ENCODE measurements around the gene PMM1.
A peak's percentile ranks its signal among the peaks of the same experiment; 100 is the strongest.
"Not testable (repeated sequence)": the region's sequence is repeated elsewhere in the genome, so short reads cannot be mapped to it uniquely, and the experiment has no call there.

The PMM1 gene

GRCh38 chr22:41589391-41590241, at the start of gene PMM1:
TSS of gene PMM1 (minus strand) at chr22:41589840. CDS start at chr22:41589805, 35 bp downstream.
- peak; percentile 100 for DNase-seq

GRCh38 chr22:41638748-41639147, 49.1 kb upstream of the PMM1 start:
- DNase-seq: no peak

GRCh38 chr22:41638124-41638523, 48.5 kb upstream of the PMM1 start:
- no peak for DNase-seq

GRCh38 chr22:41637623-41638022, 48.0 kb upstream of the PMM1 start:
- DNase-seq: not testable (repeated sequence)

- DNase-seq: no peak
Observed at GRCh38 chr22:41636467-41636866, 46.8 kb upstream of the PMM1 start.

GRCh38 chr22:41634610-41635009, 45.0 kb upstream of the PMM1 start:
- not testable (repeated sequence) for DNase-seq

- not testable (repeated sequence) for DNase-seq
Observed at GRCh38 chr22:41631615-41632014, 42.0 kb upstream of the PMM1 start.

GRCh38 chr22:41631115-41631514, 41.5 kb upstream of the PMM1 start:
- not testable (repeated sequence) for DNase-seq

- DNase-seq: no peak
Observed at GRCh38 chr22:41625577-41625976, 35.9 kb upstream of the PMM1 start.

- DNase-seq: no peak
Observed at GRCh38 chr22:41621911-41622179, 32.2 kb upstream of the PMM1 start.

- peak; percentile 100 for DNase-seq
Observed at GRCh38 chr22:41621099-41621910, 31.7 kb upstream of the PMM1 start, which contains the start of gene XRCC6. TSS of gene XRCC6 (plus strand) at chr22:41621295. CDS start at chr22:41622005, 710 bp downstream.

- no peak for DNase-seq
Observed at GRCh38 chr22:41620589-41621098, 31.0 kb upstream of the PMM1 start, which contains the start of gene DESI1. TSS of gene DESI1 (minus strand) at chr22:41621043. CDS start at chr22:41620839, 204 bp downstream.

GRCh38 chr22:41619979-41620588, 30.4 kb upstream of the PMM1 start:
- DNase-seq: peak; percentile 56

- no peak for DNase-seq
Observed at GRCh38 chr22:41613456-41613855, 23.8 kb upstream of the PMM1 start.

- DNase-seq: no peak
Observed at GRCh38 chr22:41612603-41613306, 23.1 kb upstream of the PMM1 start.

- DNase-seq: no peak
Observed at GRCh38 chr22:41608386-41608785, 18.7 kb upstream of the PMM1 start.

GRCh38 chr22:41603873-41604332, 14.3 kb upstream of the PMM1 start:
- peak; percentile 88 for DNase-seq

GRCh38 chr22:41600976-41601375, 11.3 kb upstream of the PMM1 start:
- no peak for DNase-seq

GRCh38 chr22:41598891-41599635, 9.4 kb upstream of the PMM1 start:
- no peak for DNase-seq

- DNase-seq: no peak
Observed at GRCh38 chr22:41598081-41598480, 8.4 kb upstream of the PMM1 start.

- no peak for DNase-seq
Observed at GRCh38 chr22:41597635-41597953, 8.0 kb upstream of the PMM1 start.
